Measurements from ENCODE around the gene SPTAN1. TPM values are rescaled to one million over a fixed set of nuclear protein-coding genes. Genes with fewer than 3 reads are reported as not detected.

The SPTAN1 gene
- polyA plus RNA-seq, 4 donors: 98.1 to 243 (median 152) TPM

DNA sequence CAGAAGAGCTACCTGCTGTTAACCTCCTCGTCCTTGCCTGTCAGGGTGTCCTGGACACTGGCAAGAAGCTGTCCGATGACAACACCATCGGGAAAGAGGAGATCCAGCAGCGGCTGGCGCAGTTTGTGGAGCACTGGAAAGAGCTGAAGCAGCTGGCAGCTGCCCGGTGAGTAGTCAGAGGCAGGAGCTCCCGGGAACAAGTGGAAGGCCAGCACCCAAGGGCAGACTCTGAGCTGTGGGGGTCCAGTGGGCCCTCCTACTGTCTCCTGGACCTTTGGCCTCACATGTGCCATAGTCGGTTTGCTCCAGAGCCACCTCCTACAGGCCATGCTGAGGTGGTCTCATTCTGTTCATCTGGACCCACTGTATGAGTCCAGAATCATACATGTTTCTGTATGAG is 65.6 kb downstream of the SPTAN1 start:
- no peak overlapping the region for H3K27ac ChIP-seq (ENCODE audit: low read depth in 1 of 3, low read length in 2 of 3)
- WGBS, 3 donors: 89 to 94% (median 93%) methylated on average over 8 of the region's 8 CpGs
- FAIRE-seq (no peak), DNase-seq (no peak)
- H3K9me3 ChIP-seq (ENCODE audit: control insufficient read depth in 2 of 2, insufficient read depth in 1 of 2, low read depth in 1 of 2, low read length in 1 of 2): no peaks in the 10 kb centered on the region
- H3K27me3 ChIP-seq (ENCODE audit: control insufficient read depth in 3 of 3, insufficient read depth in 3 of 3, low read length in 3 of 3): no peaks in the 10 kb centered on the region
- no peak overlapping the region for H3K4me3 ChIP-seq (ENCODE audit: low read depth in 1 of 3, low read length in 3 of 3)
- H3K36me3 ChIP-seq (ENCODE audit: control insufficient read depth in 3 of 3, insufficient read depth in 2 of 3, low read depth in 1 of 3, low read length in 3 of 3): peaks cover 26 to 87% (median 33%) of the 10 kb centered on the region in 3 donors
- H3K4me1 ChIP-seq (ENCODE audit: control insufficient read depth in 3 of 3, insufficient read depth in 2 of 3, low read depth in 1 of 3, low read length in 2 of 3): no peaks in the 10 kb centered on the region

DNA sequence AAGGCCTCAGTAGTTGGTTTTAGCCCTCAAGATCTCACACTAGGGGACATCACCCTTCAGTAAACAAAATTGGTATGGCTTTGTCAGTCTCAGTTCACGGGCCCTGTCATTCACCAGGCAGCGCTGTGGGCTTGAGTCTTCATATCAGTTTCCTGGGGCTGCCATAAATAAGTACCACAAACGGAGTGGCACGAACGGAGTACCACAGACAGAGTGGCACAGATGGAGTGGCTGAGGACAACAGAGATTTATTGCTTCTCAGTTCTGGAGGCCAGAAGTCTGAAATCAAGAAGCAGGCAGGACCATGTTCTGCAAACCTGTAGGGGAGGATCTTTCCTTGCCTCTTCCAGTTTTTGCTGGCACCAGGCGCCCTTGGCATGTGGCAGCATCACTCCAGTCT is 66.7 kb downstream of the SPTAN1 start:
- Histone ChIP-seq H3K9me3 (ENCODE audit: control insufficient read depth in 2 of 2, insufficient read depth in 1 of 2, low read depth in 1 of 2, low read length in 1 of 2) (no peaks in the 10 kb centered on the region), H3K4me3 (ENCODE audit: low read depth in 1 of 3, low read length in 3 of 3) (no peak overlapping the region), H3K27me3 (ENCODE audit: control insufficient read depth in 3 of 3, insufficient read depth in 3 of 3, low read length in 3 of 3) (no peaks in the 10 kb centered on the region), H3K4me1 (ENCODE audit: control insufficient read depth in 3 of 3, insufficient read depth in 2 of 3, low read depth in 1 of 3, low read length in 2 of 3) (no peaks in the 10 kb centered on the region), H3K27ac (ENCODE audit: low read depth in 1 of 3, low read length in 2 of 3) (no peak overlapping the region), H3K36me3 (ENCODE audit: control insufficient read depth in 3 of 3, insufficient read depth in 2 of 3, low read depth in 1 of 3, low read length in 3 of 3) (peaks cover 24 to 87% (median 27%) of the 10 kb centered on the region in 3 donors)
- FAIRE-seq (no peak), DNase-seq (no peak)
- 94 to 99% (median 96%) methylated on average over 6 of the region's 6 CpGs for WGBS, 3 donors

DNA sequence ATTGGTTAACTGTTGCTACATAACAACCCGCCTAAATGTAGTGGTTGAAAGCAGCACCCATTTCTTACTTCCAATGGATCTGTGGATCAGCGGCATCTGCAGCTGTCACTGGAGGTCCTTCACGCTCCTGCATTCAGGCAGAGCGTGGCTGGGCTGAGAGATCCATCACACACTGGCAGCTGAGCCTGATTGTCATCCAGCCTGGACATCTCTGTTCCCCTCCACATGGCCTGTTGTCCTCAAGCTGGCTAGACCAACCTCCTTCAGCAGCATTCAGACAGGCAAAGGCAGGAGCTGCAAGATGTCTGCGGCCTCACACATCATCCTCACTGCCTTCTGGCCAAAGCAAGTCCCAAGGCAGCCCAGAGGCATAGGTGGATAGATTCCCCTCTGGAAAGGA is 67.4 kb downstream of the SPTAN1 start:
- no peaks in the 10 kb centered on the region for H3K9me3 ChIP-seq (ENCODE audit: control insufficient read depth in 2 of 2, insufficient read depth in 1 of 2, low read depth in 1 of 2, low read length in 1 of 2)
- H3K4me3 ChIP-seq (ENCODE audit: low read depth in 1 of 3, low read length in 3 of 3): no peak overlapping the region
- 95 to 99% (median 98%) methylated on average over 5 of the region's 5 CpGs for WGBS, 3 donors
- FAIRE-seq (no peak), DNase-seq (no peak)
- peaks cover 29 to 88% (median 30%) of the 10 kb centered on the region in 3 donors for H3K36me3 ChIP-seq (ENCODE audit: control insufficient read depth in 3 of 3, insufficient read depth in 2 of 3, low read depth in 1 of 3, low read length in 3 of 3)
- H3K27ac ChIP-seq (ENCODE audit: low read depth in 1 of 3, low read length in 2 of 3): no peak overlapping the region
- H3K4me1 ChIP-seq (ENCODE audit: control insufficient read depth in 3 of 3, insufficient read depth in 2 of 3, low read depth in 1 of 3, low read length in 2 of 3): no peaks in the 10 kb centered on the region
- no peaks in the 10 kb centered on the region for H3K27me3 ChIP-seq (ENCODE audit: control insufficient read depth in 3 of 3, insufficient read depth in 3 of 3, low read length in 3 of 3)

DNA sequence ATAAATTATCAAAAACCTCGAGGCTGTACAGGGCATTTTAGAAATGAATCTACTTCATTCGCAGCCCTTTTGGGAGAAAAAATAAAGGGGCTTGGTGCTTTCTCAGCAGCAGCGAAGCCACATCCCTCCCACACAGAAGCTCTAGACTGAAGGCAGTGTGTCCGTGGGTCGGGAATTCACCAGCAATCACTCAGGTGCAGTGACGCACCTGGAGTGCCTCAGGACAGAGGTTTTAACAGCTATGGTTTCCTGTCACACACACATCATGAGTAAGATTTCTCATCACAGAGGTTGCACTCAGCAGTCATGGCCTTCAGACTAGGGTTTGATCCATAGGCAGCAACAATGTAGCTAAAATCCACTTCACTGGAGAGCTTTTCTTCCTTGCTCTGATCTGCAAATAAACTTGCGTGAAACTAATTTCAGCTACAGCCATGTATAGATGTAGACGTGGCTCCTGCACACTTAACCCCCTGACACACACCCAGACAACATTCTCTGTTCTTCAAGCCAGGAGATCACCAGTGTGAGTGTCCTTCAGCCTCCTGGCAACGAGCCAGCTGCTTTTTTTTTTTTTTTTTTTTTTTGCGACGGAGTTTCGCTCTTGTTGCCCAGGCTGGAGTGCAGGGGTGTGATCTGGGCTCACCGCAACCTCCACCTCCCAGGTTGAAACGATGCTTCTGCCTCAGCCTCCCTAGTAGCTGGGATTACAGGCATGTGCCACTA is 69.5 kb downstream of the SPTAN1 start:
- 73 to 77% (median 76%) methylated on average over 14 of the region's 14 CpGs for WGBS, 3 donors
- peaks cover 28 to 95% (median 37%) of the 10 kb centered on the region in 3 donors for H3K36me3 ChIP-seq (ENCODE audit: control insufficient read depth in 3 of 3, insufficient read depth in 2 of 3, low read depth in 1 of 3, low read length in 3 of 3)
- no peak for FAIRE-seq

DNA sequence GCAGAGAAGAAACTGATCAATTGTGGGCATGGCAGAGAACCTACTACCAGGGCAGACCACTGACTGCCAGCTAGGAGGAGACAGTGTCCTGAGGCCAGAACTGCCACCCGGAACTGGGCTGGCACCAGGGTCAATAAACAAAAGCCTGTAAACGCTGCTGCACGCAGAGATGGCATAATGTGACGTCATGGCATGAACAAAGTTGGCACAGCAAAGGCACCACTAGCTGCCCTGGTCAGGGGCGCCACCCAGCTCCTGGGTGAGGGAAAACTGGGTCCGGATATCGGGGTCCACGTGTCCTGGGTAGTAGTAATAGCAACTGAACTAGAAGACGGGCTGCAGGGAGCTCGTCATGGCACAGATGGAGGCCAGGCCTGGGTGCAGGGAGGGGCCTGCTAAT is 72.2 kb downstream of the SPTAN1 start:
- H3K27me3 ChIP-seq (ENCODE audit: control insufficient read depth in 3 of 3, insufficient read depth in 3 of 3, low read length in 3 of 3): no peaks in the 10 kb centered on the region
- 87 to 91% (median 89%) methylated on average over 10 of the region's 10 CpGs for WGBS, 3 donors
- no peak for FAIRE-seq

More for the DNA sequence above, 69.5 kb downstream of the SPTAN1 start:
- no peaks in the 10 kb centered on the region for H3K9me3 ChIP-seq (ENCODE audit: control insufficient read depth in 2 of 2, insufficient read depth in 1 of 2, low read depth in 1 of 2, low read length in 1 of 2)
- no peak overlapping the region for H3K27ac ChIP-seq (ENCODE audit: low read depth in 1 of 3, low read length in 2 of 3)
- no peaks in the 10 kb centered on the region for H3K4me1 ChIP-seq (ENCODE audit: control insufficient read depth in 3 of 3, insufficient read depth in 2 of 3, low read depth in 1 of 3, low read length in 2 of 3)
- no peak overlapping the region for H3K4me3 ChIP-seq (ENCODE audit: low read depth in 1 of 3, low read length in 3 of 3)
- no peak for DNase-seq
- no peaks in the 10 kb centered on the region for H3K27me3 ChIP-seq (ENCODE audit: control insufficient read depth in 3 of 3, insufficient read depth in 3 of 3, low read length in 3 of 3)

DNA sequence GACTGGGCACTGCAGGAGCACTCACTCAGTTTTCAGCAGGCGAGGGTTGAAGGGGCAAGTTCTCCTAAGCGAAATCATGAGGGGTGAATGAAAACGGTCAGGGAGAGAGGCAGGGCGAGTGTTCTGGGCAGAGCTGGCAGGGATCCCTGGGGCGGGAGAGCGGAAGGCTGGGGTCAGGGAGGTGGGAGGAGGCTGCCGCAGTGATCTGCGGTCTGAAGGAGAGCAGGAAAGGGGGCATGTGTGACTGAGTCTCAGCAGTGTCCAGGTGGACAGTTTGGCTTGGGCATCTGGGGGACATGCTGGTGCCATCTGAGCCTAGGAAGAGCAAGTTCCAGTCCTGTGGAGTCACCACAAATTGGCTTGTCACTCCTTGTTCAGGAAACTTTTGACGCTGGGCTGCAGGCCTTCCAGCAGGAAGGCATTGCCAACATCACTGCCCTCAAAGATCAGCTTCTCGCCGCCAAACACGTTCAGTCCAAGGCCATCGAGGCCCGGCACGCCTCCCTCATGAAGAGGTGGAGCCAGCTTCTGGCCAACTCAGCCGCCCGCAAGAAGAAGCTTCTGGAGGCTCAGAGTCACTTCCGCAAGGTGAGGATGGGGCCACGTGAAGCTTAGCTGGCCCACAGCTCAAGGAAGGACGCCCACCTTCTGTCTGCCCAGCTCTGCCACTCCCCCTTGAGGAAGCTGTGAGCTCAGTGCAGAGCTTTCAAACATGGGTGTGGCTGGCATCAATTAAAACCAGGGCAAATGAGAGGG is 73.2 kb downstream of the SPTAN1 start:
- WGBS, 3 donors: 69 to 84% (median 81%) methylated on average over 20 of the region's 20 CpGs
- no peak overlapping the region for H3K4me3 ChIP-seq (ENCODE audit: low read depth in 1 of 3, low read length in 3 of 3)
- H3K27ac ChIP-seq (ENCODE audit: low read depth in 1 of 3, low read length in 2 of 3): no peak overlapping the region
- DNase-seq (peak in 1 of 2 donors; percentile 44), FAIRE-seq (no peak)
- H3K36me3 ChIP-seq (ENCODE audit: control insufficient read depth in 3 of 3, insufficient read depth in 2 of 3, low read depth in 1 of 3, low read length in 3 of 3): peaks cover 25 to 97% (median 39%) of the 10 kb centered on the region in 3 donors
- H3K4me1 ChIP-seq (ENCODE audit: control insufficient read depth in 3 of 3, insufficient read depth in 2 of 3, low read depth in 1 of 3, low read length in 2 of 3): no peaks in the 10 kb centered on the region
- no peaks in the 10 kb centered on the region for H3K9me3 ChIP-seq (ENCODE audit: control insufficient read depth in 2 of 2, insufficient read depth in 1 of 2, low read depth in 1 of 2, low read length in 1 of 2)
- no peaks in the 10 kb centered on the region for H3K27me3 ChIP-seq (ENCODE audit: control insufficient read depth in 3 of 3, insufficient read depth in 3 of 3, low read length in 3 of 3)

More for the DNA sequence above, 72.2 kb downstream of the SPTAN1 start:
- no peak for DNase-seq
- no peaks in the 10 kb centered on the region for H3K4me1 ChIP-seq (ENCODE audit: control insufficient read depth in 3 of 3, insufficient read depth in 2 of 3, low read depth in 1 of 3, low read length in 2 of 3)
- no peak overlapping the region for H3K4me3 ChIP-seq (ENCODE audit: low read depth in 1 of 3, low read length in 3 of 3)
- H3K9me3 ChIP-seq (ENCODE audit: control insufficient read depth in 2 of 2, insufficient read depth in 1 of 2, low read depth in 1 of 2, low read length in 1 of 2): no peaks in the 10 kb centered on the region
- no peak overlapping the region for H3K27ac ChIP-seq (ENCODE audit: low read depth in 1 of 3, low read length in 2 of 3)
- H3K36me3 ChIP-seq (ENCODE audit: control insufficient read depth in 3 of 3, insufficient read depth in 2 of 3, low read depth in 1 of 3, low read length in 3 of 3): peaks cover 31 to 97% (median 33%) of the 10 kb centered on the region in 3 donors

DNA sequence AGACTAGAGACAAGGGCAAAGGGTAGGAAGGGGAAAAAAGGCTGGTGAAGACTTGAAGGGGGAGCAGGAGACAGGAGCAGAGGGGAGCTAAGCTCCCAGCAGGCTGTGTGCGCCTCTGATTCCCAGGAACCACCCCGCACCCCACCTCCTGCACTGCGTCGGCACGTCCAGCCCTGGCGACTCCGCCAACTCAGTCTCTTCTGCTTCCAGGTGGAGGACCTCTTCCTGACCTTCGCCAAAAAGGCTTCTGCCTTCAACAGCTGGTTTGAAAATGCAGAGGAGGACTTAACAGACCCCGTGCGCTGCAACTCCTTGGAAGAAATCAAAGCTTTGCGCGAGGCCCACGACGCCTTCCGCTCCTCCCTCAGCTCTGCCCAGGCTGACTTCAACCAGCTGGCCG is 73.8 kb downstream of the SPTAN1 start:
- Histone ChIP-seq H3K27me3 (ENCODE audit: control insufficient read depth in 3 of 3, insufficient read depth in 3 of 3, low read length in 3 of 3) (no peaks in the 10 kb centered on the region), H3K36me3 (ENCODE audit: control insufficient read depth in 3 of 3, insufficient read depth in 2 of 3, low read depth in 1 of 3, low read length in 3 of 3) (peaks cover 21 to 97% (median 36%) of the 10 kb centered on the region in 3 donors), H3K27ac (ENCODE audit: low read depth in 1 of 3, low read length in 2 of 3) (no peak overlapping the region), H3K4me1 (ENCODE audit: control insufficient read depth in 3 of 3, insufficient read depth in 2 of 3, low read depth in 1 of 3, low read length in 2 of 3) (no peaks in the 10 kb centered on the region), H3K4me3 (ENCODE audit: low read depth in 1 of 3, low read length in 3 of 3) (no peak overlapping the region), H3K9me3 (ENCODE audit: control insufficient read depth in 2 of 2, insufficient read depth in 1 of 2, low read depth in 1 of 2, low read length in 1 of 2) (no peaks in the 10 kb centered on the region)
- DNase-seq (no peak), FAIRE-seq (no peak)
- WGBS, 3 donors: 89 to 91% (median 90%) methylated on average over 16 of the region's 16 CpGs

DNA sequence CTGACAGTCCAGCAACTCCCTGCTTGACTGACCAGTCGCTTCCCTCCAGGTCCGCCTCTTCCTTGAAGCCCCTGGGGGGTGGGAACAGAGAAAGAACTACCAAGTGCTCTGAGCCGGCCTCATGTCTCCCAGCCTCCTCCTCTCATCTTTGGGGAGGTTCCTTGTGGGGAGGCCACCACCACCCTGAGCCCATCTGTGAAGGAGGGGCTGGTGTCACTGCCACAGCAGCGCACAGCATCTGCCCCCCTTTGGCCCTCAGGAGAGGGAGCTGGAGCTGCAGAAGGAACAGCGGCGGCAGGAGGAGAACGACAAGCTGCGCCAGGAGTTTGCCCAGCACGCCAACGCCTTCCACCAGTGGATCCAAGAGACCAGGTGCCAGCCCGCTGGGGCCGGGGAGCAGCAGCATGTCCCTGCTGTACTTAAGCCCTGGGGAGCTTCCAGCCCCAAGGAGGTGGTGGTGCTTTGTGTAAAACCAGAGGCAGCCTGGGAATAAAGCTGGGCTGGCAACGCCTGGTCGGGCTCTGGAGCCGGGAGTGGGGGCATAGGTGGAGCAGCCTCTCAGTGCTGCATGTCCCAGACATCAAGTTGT is 74.8 kb downstream of the SPTAN1 start:
- FAIRE-seq (no peak), DNase-seq (no peak)
- Histone ChIP-seq H3K27me3 (ENCODE audit: control insufficient read depth in 3 of 3, insufficient read depth in 3 of 3, low read length in 3 of 3) (no peaks in the 10 kb centered on the region), H3K27ac (ENCODE audit: low read depth in 1 of 3, low read length in 2 of 3) (no peak overlapping the region), H3K9me3 (ENCODE audit: control insufficient read depth in 2 of 2, insufficient read depth in 1 of 2, low read depth in 1 of 2, low read length in 1 of 2) (no peaks in the 10 kb centered on the region), H3K4me1 (ENCODE audit: control insufficient read depth in 3 of 3, insufficient read depth in 2 of 3, low read depth in 1 of 3, low read length in 2 of 3) (no peaks in the 10 kb centered on the region), H3K36me3 (ENCODE audit: control insufficient read depth in 3 of 3, insufficient read depth in 2 of 3, low read depth in 1 of 3, low read length in 3 of 3) (peaks cover 22 to 100% (median 35%) of the 10 kb centered on the region in 3 donors), H3K4me3 (ENCODE audit: low read depth in 1 of 3, low read length in 3 of 3) (no peak overlapping the region)
- WGBS, 3 donors: 94 to 96% (median 95%) methylated on average over 15 of the region's 15 CpGs
